A549 (cell line): Measurements from ENCODE around the gene FRYL. TPM values are rescaled to one million over a fixed set of nuclear protein-coding genes. Genes with fewer than 3 reads are reported as not detected.

ENCODE experiments used
- ATAC-seq, 2 experiments: fragments of 200-7000 bp in 1 of 2; fragments of >200 bp in 1 of 2; cut with Nextera tagmentation in 1 of 2; cut with Tn5 transposase in 1 of 2; 3 replicates each; pipeline versions ENCODE4 v1.8.0 to v1.9.1; 2018 to 2020; ENCODE audit warnings: mild to moderate bottlenecking in 1 of 2, moderate library complexity in 1 of 2
- CTCF ChIA-PET: fragments of 300-600 bp; sonication (Branson Sonifier 250); formaldehyde crosslinking; extraction: SDS; loops from one replicate; lab custom pipeline; 2021; ENCODE audit warnings: antibody characterized with exemption, inconsistent platforms; lab: Yijun Ruan, JAX
- POLR2A ChIA-PET: fragments of 350-600 bp; formaldehyde crosslinking; extraction: SDS; loops from one replicate; lab custom pipeline; 2021; ENCODE audit warnings: antibody characterized with exemption, inconsistent platforms; lab: Yijun Ruan, JAX
- DNase-seq, 2 experiments: peaks; one replicate each; pipeline versions ENCODE4 v3.0.0 to v3.0.0-alpha.2; 2011 to 2016; ENCODE audit warnings: low read depth in 1 of 2, low spot score in 1 of 2
- FAIRE-seq: peaks from 2 replicates; lab custom pipeline; 2011; peaks lifted over from hg19 to GRCh38; lab: Jason Lieb, UNC
- H3K27ac ChIP-seq, 2 experiments: fragments of >200 bp; sonication (Bioruptor Twin); formaldehyde crosslinking; 3 replicates each; pipeline ENCODE4 v1.5.1; 2016 to 2017
- H3K4me1 ChIP-seq: fragments of >200 bp; sonication (Bioruptor Twin); formaldehyde crosslinking; 3 replicates; pipeline ENCODE4 v1.6.1; 2016
- H3K4me2 ChIP-seq: fragments of >200 bp; sonication (Bioruptor Twin); formaldehyde crosslinking; 3 replicates; pipeline ENCODE4 v1.6.1; 2016
- H3K4me3 ChIP-seq: fragments of >200 bp; sonication (Bioruptor Twin); formaldehyde crosslinking; 3 replicates; pipeline ENCODE4 v1.5.1; 2016
- H3K9me3 ChIP-seq: fragments of >200 bp; sonication (Bioruptor Twin); formaldehyde crosslinking; 3 replicates; pipeline ENCODE4 v1.6.1; 2016
- CBX8 ChIP-seq: fragments of 200-600 bp; sonication (generic); IDR thresholded peaks from 2 replicates; pipeline ENCODE4 v1.6.1; 2016
- CEBPB ChIP-seq, 2 experiments: fragments of >200 bp in 1 of 2; sonication (Bioruptor Twin) in 1 of 2; formaldehyde crosslinking in 1 of 2; IDR thresholded peaks; 2 replicates each; pipeline ENCODE4 v1.6.1; 2012 to 2016
- CHD2 ChIP-seq: fragments of 150-350 bp; IDR thresholded peaks from 2 replicates; pipeline ENCODE4 v1.6.1; 2014; ENCODE audit warnings: low read length; ENCODE audit not compliant: partially characterized antibody
- GATA3 ChIP-seq: IDR thresholded peaks from 2 replicates; pipeline ENCODE4 v1.6.1; 2012; ENCODE audit warnings: borderline replicate concordance
- HOXB5 ChIP-seq: fragments of 250-450 bp; sonication (Bioruptor Pico); IDR thresholded peaks from 2 replicates; pipeline ENCODE4 v1.5.0; 2020; ENCODE audit warnings: mild to moderate bottlenecking, moderate library complexity
- JUN ChIP-seq, 2 experiments: fragments of >200 bp; sonication (Bioruptor Twin); formaldehyde crosslinking; IDR thresholded peaks; 2 replicates in 1 of 2; 3 replicates in 1 of 2; pipeline ENCODE4 v1.6.1; 2016 to 2017
- JUNB ChIP-seq: fragments of >200 bp; sonication (Bioruptor Twin); formaldehyde crosslinking; IDR thresholded peaks from 2 replicates; pipeline ENCODE4 v1.6.1; 2016
- KDM1A ChIP-seq: fragments of 200-600 bp; sonication (generic); IDR thresholded peaks from 2 replicates; pipeline ENCODE4 v1.6.1; 2016; ENCODE audit warnings: low read depth, mild to moderate bottlenecking
- MAFK ChIP-seq: fragments of 450-650 bp; IDR thresholded peaks from 2 replicates; pipeline ENCODE4 v1.6.1; 2014; ENCODE audit not compliant: partially characterized antibody
- MYC ChIP-seq: IDR thresholded peaks from 2 replicates; pipeline ENCODE4 v1.6.1; 2012; ENCODE audit warnings: mild to moderate bottlenecking, inconsistent platforms, low read length, improper control_type of control experiment, borderline replicate concordance
- NFE2L2 ChIP-seq: fragments of 150-350 bp; conservative IDR thresholded peaks from 2 replicates; pipeline ENCODE4 v1.6.1; 2014; ENCODE audit warnings: low read length
- NR3C1 ChIP-seq: fragments of >200 bp; sonication (Bioruptor Twin); formaldehyde crosslinking; IDR thresholded peaks from 3 replicates; pipeline ENCODE4 v1.6.1; 2017
- POLR2A ChIP-seq: IDR thresholded peaks from 2 replicates; pipeline ENCODE4 v1.6.1; 2012; ENCODE audit warnings: mild to moderate bottlenecking, low read length
- RNF2 ChIP-seq: fragments of 200-600 bp; sonication (generic); IDR thresholded peaks from 2 replicates; pipeline ENCODE4 v1.6.1; 2016; ENCODE audit warnings: low read depth, mild to moderate bottlenecking, antibody characterized with exemption, moderate library complexity, borderline replicate concordance
- TFCP2L1 ChIP-seq: fragments of 250-450 bp; sonication (Bioruptor Pico); IDR thresholded peaks from 2 replicates; pipeline ENCODE4 v1.5.0; 2021; ENCODE audit warnings: mild to moderate bottlenecking
- TP53 ChIP-seq: fragments of 250-450 bp; sonication (Bioruptor Pico); IDR thresholded peaks from 2 replicates; pipeline ENCODE4 v1.5.0; 2021; ENCODE audit warnings: mild to moderate bottlenecking, moderate library complexity
- ZC3H11A ChIP-seq: fragments of 450-650 bp; IDR thresholded peaks from 2 replicates; pipeline ENCODE4 v1.6.1; 2014; ENCODE audit warnings: antibody characterized with exemption, mild to moderate bottlenecking
- ZFP36 ChIP-seq: fragments of 450-650 bp; IDR thresholded peaks from 2 replicates; pipeline ENCODE4 v1.6.1; 2014; ENCODE audit warnings: borderline replicate concordance; ENCODE audit not compliant: partially characterized antibody
- WGBS: methylation state at CpG from one replicate; pipeline ENCODE4 v1.1.6; 2017; ENCODE audit errors: missing lambda C conversion rate; 5-methylcytosine and 5-hydroxymethylcytosine counted together
- polyA plus RNA-seq, 4 experiments: library from polyadenylated mRNA; depleted of rRNA in 3 of 4; stranded (reverse); fragments of >200 nt; fragmentation: RNase III in 1 of 4; extraction: RNeasy Plus Mini Kit Qiagen cat#74134 plus additional on column Dnase treatment in 1 of 4; gene quantifications; 2 replicates in 3 of 4; 3 replicates in 1 of 4; pipeline ENCODE4 v1.2.3, GENCODE V29; 2011 to 2017
- TF ChIP-seq, protein P1 (sequence below): fragments of >200 bp; sonication (Bioruptor Twin); formaldehyde crosslinking; IDR thresholded peaks from 2 replicates; pipeline ENCODE4 v1.6.1; 2016
- TF ChIP-seq, protein P2 (sequence below): fragments of 200-600 bp; sonication (generic); IDR thresholded peaks from 2 replicates; pipeline ENCODE4 v1.6.1; 2016; ENCODE audit warnings: antibody characterized with exemption, mild to moderate bottlenecking, moderate library complexity
- TF ChIP-seq, protein P3 (sequence below): fragments of >200 bp; sonication (Bioruptor Twin); formaldehyde crosslinking; IDR thresholded peaks from 3 replicates; pipeline ENCODE4 v1.6.1; 2016
- TF ChIP-seq, protein P4 (sequence below): fragments of 150-350 bp; IDR thresholded peaks from 2 replicates; pipeline ENCODE4 v1.6.1; 2014; ENCODE audit warnings: low read depth, mild to moderate bottlenecking, low read length

The FRYL gene
- polyA plus RNA-seq, 2 of the 4 experiments (the other 2 are of a cell fraction), result 7.1 to 21.1 TPM

DNA sequence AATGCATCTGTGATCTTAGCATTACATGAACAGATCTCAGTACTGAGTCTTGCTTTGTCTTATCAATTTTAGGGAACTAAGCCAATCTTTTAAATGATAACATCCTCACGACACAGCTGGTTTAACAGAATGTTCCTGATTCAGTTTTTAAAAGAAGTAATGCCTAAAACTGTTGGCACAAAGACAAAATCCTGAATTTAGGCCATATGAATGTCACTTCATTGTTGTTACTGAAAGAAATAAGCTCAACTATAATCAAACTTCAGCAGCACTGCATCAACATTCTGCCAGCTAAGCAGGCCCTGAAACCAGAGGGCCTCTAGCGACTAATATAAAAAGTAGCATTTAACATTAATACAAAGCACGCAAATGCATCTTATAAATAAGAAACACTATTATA is 130.6 kb downstream of the FRYL start:
- ATAC-seq (no peak), DNase-seq (no peak), FAIRE-seq (no peak)
- 97% methylated on average over 3 of the region's 3 CpGs for WGBS
- Histone ChIP-seq H3K4me3 (no peak overlapping the region), H3K4me2 (no peak overlapping the region), H3K9me3 (no peaks in the 10 kb centered on the region), H3K4me1 (peaks cover 8% of the 10 kb centered on the region; the same call in 1 of the 3 replicates), H3K27ac (no peak overlapping the region)
- ChIA-PET POLR2A (no interaction called here), CTCF (no interaction called here)
- TF ChIP-seq NFE2L2, result no peak
- no peak for TF ChIP-seq NR3C1
- TF ChIP-seq CEBPB (IDR thresholded peaks at IDR 0.05), result no peak
- TF ChIP-seq CBX8, result no peak
- no peak for TF ChIP-seq POLR2A
- TF ChIP-seq GATA3, result no peak
- no peak for TF ChIP-seq MYC
- no peak for TF ChIP-seq TFCP2L1
- TF ChIP-seq, protein P1, sequence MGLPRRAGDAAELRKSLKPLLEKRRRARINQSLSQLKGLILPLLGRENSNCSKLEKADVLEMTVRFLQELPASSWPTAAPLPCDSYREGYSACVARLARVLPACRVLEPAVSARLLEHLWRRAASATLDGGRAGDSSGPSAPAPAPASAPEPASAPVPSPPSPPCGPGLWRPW, result no peak
- no peak for TF ChIP-seq RNF2
- no peak for TF ChIP-seq HOXB5 (CRISPR knock-in tag)

DNA sequence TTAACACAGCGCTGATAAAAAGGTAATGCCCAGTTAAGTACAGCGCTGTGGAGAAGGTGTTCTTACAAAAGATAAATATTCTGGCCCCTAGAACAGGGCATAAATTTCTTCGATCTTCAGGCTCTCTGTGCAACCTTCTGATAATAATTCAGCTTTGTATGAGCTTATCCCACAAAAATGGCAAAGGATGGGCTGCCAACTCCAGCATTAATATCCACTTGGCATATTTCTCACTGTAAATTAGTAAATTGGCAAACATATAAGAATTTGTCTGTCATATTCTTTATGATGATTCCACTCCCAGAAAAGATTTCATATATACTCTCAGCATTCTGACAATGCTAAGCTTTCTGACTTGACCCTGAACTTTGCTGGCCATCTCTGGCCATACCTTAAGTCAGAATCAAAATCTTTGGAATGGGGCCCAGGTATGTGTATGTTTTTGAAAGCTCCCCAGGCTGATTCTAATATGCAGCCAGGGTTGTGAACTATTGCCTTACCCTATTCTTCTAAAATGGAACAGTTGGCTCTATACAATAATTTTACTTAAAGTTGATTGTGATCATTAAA is 134.8 kb downstream of the FRYL start:
- CTCF ChIA-PET, result no interaction called here
- H3K4me2 ChIP-seq, result no peak overlapping the region
- no peak overlapping the region for H3K4me3 ChIP-seq
- DNase-seq (no peak), FAIRE-seq (no peak), ATAC-seq (no peak)
- no peaks in the 10 kb centered on the region for H3K9me3 ChIP-seq
- H3K27ac ChIP-seq, result no peak overlapping the region
- no peaks in the 10 kb centered on the region for H3K4me1 ChIP-seq
- POLR2A ChIA-PET, result no interaction called here
- no peak for TF ChIP-seq CHD2
- no peak for TF ChIP-seq TFCP2L1
- TF ChIP-seq ZC3H11A, result no peak
- no peak for TF ChIP-seq KDM1A
- TF ChIP-seq NFE2L2, result no peak
- TF ChIP-seq MAFK, result no peak
- TF ChIP-seq ZFP36, result no peak
- no peak for TF ChIP-seq JUN (IDR thresholded peaks at IDR 0.05)
- TF ChIP-seq, protein P2, sequence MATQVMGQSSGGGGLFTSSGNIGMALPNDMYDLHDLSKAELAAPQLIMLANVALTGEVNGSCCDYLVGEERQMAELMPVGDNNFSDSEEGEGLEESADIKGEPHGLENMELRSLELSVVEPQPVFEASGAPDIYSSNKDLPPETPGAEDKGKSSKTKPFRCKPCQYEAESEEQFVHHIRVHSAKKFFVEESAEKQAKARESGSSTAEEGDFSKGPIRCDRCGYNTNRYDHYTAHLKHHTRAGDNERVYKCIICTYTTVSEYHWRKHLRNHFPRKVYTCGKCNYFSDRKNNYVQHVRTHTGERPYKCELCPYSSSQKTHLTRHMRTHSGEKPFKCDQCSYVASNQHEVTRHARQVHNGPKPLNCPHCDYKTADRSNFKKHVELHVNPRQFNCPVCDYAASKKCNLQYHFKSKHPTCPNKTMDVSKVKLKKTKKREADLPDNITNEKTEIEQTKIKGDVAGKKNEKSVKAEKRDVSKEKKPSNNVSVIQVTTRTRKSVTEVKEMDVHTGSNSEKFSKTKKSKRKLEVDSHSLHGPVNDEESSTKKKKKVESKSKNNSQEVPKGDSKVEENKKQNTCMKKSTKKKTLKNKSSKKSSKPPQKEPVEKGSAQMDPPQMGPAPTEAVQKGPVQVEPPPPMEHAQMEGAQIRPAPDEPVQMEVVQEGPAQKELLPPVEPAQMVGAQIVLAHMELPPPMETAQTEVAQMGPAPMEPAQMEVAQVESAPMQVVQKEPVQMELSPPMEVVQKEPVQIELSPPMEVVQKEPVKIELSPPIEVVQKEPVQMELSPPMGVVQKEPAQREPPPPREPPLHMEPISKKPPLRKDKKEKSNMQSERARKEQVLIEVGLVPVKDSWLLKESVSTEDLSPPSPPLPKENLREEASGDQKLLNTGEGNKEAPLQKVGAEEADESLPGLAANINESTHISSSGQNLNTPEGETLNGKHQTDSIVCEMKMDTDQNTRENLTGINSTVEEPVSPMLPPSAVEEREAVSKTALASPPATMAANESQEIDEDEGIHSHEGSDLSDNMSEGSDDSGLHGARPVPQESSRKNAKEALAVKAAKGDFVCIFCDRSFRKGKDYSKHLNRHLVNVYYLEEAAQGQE, result no peak
- TF ChIP-seq, protein P1, result no peak
- TF ChIP-seq TP53, result no peak
- TF ChIP-seq JUNB, result no peak
- TF ChIP-seq, protein P3, sequence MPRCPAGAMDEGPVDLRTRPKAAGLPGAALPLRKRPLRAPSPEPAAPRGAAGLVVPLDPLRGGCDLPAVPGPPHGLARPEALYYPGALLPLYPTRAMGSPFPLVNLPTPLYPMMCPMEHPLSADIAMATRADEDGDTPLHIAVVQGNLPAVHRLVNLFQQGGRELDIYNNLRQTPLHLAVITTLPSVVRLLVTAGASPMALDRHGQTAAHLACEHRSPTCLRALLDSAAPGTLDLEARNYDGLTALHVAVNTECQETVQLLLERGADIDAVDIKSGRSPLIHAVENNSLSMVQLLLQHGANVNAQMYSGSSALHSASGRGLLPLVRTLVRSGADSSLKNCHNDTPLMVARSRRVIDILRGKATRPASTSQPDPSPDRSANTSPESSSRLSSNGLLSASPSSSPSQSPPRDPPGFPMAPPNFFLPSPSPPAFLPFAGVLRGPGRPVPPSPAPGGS, result no peak
- TF ChIP-seq, protein P4, sequence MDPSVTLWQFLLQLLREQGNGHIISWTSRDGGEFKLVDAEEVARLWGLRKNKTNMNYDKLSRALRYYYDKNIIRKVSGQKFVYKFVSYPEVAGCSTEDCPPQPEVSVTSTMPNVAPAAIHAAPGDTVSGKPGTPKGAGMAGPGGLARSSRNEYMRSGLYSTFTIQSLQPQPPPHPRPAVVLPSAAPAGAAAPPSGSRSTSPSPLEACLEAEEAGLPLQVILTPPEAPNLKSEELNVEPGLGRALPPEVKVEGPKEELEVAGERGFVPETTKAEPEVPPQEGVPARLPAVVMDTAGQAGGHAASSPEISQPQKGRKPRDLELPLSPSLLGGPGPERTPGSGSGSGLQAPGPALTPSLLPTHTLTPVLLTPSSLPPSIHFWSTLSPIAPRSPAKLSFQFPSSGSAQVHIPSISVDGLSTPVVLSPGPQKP, result no peak
- 97% methylated on average over 3 of the region's 3 CpGs for WGBS
